Lung (tissue), 12 donors: ENCODE results near the gene CLDN8. TPM values are rescaled to one million over a fixed set of nuclear protein-coding genes. Genes with fewer than 3 reads are reported as not detected.

Experiments used
- ATAC-seq: fragments of 200-7000 bp; cut with Tn5 transposase; one replicate; pipeline ENCODE4 v1.9.1; 2020; ENCODE audit warnings: moderate number of reproducible peaks; ENCODE audit not compliant: insufficient read depth, low FRiP score
- DNase-seq, 3 donors: peaks; one replicate each; pipeline ENCODE4 v3.0.0-alpha.2; 2013 to 2017
- H3K27ac ChIP-seq, 2 donors: one replicate each; pipeline ENCODE4 v1.5.1; 2013; ENCODE audit warnings: mild to moderate bottlenecking in 2 of 2, moderate library complexity in 2 of 2, control low read depth in 1 of 2, inconsistent platforms in 1 of 2, low read depth in 1 of 2, low read length in 1 of 2
- H3K27me3 ChIP-seq, 3 donors: one replicate each; pipeline ENCODE4 v1.5.1; 2013; ENCODE audit warnings: low read length in 2 of 3; ENCODE audit not compliant: control insufficient read depth in 3 of 3, insufficient read depth in 3 of 3
- H3K36me3 ChIP-seq, 4 donors: one replicate each; pipeline ENCODE4 v1.5.1; 2013; ENCODE audit warnings: low read length in 4 of 4, mild to moderate bottlenecking in 1 of 4, moderate library complexity in 1 of 4; ENCODE audit not compliant: control insufficient read depth in 4 of 4, insufficient read depth in 4 of 4
- H3K4me1 ChIP-seq, 5 donors: one replicate each; pipeline ENCODE4 v1.5.1; 2013; ENCODE audit warnings: low read length in 5 of 5, mild to moderate bottlenecking in 2 of 5, moderate library complexity in 1 of 5; ENCODE audit not compliant: control insufficient read depth in 5 of 5, insufficient read depth in 5 of 5
- H3K4me3 ChIP-seq: one replicate; pipeline ENCODE4 v1.5.1; 2013; ENCODE audit warnings: mild to moderate bottlenecking, control low read depth, moderate library complexity
- H3K9ac ChIP-seq, 2 donors: one replicate each; pipeline ENCODE4 v1.5.1; 2013; ENCODE audit warnings: low read length in 2 of 2, control low read depth in 1 of 2; ENCODE audit not compliant: insufficient read depth in 1 of 2
- H3K9me3 ChIP-seq, 4 donors: one replicate each; pipeline ENCODE4 v1.5.1; 2013; ENCODE audit warnings: low read length in 3 of 4, mild to moderate bottlenecking in 1 of 4, moderate library complexity in 1 of 4; ENCODE audit not compliant: control insufficient read depth in 4 of 4, insufficient read depth in 3 of 4
- WGBS, 2 donors: extraction: QIAGEN DNeasy Blood & Tissue Kit; methylation state at CpG; one replicate each; pipeline ENCODE4 v1.1.7; 2013; 5-methylcytosine and 5-hydroxymethylcytosine counted together
- polyA plus RNA-seq, 2 donors: library from polyadenylated mRNA; stranded (reverse); fragments of 200-250 nt; gene quantifications; one replicate each; pipeline ENCODE4 v1.2.1, GENCODE V29; 2013
- total RNA-seq, 2 donors: library from RNA; depleted of rRNA in 1 of 2; stranded (reverse); fragments of >200 nt in 1 of 2; gene quantifications; one replicate each; pipeline ENCODE4 v1.2.1, GENCODE V29; 2014 to 2021
- TF ChIP-seq, protein P1 (sequence below): IDR thresholded peaks from 2 replicates; pipeline ENCODE4 v1.5.1; 2012; ENCODE audit warnings: mild to moderate bottlenecking; ENCODE audit errors: control extremely low read depth, extremely low read depth
- donor health status: control.
- donor health status: control.
- donor health status: Bipolar disorder and iron deficiency.
- donor health status: healthy.
- donor health status: DM: yes; HTN: yes; CAD: no.

Gene CLDN8
- total and polyA plus RNA-seq, 4 donors, result 1.1 to 3.1 (median 1.8) TPM

DNA sequence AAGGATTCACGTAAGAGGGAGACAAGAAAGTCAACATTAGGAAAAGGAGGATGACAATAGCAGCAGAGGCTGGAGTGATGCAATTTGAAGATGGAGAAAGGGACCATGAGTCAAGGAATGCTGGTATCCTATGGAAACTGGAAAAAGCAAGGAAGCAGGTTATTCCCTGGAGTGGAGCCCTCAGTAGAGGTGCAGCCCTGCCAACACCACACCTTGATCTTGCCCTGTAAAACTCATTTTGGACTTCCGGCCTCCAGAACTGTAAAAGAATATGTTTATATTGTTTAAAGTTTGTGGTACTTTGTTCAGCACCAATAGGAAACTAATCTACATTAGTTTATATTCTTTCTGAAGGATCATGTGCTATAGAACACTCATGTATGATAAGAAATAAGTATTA lies 29.7 kb downstream of the CLDN8 start:
- H3K27ac ChIP-seq, result no peak overlapping the region
- H3K4me3 ChIP-seq, result no peak overlapping the region
- 92 to 98% methylated on average over 2 of the region's 2 CpGs for WGBS, 2 donors
- ATAC-seq (no peak), DNase-seq (no peak)
- no peaks in the 10 kb centered on the region for H3K27me3 ChIP-seq
- H3K9ac ChIP-seq, result no peak overlapping the region
- H3K9me3 ChIP-seq, result no peaks in the 10 kb centered on the region
- no peaks in the 10 kb centered on the region for H3K4me1 ChIP-seq
- TF ChIP-seq, protein P1, sequence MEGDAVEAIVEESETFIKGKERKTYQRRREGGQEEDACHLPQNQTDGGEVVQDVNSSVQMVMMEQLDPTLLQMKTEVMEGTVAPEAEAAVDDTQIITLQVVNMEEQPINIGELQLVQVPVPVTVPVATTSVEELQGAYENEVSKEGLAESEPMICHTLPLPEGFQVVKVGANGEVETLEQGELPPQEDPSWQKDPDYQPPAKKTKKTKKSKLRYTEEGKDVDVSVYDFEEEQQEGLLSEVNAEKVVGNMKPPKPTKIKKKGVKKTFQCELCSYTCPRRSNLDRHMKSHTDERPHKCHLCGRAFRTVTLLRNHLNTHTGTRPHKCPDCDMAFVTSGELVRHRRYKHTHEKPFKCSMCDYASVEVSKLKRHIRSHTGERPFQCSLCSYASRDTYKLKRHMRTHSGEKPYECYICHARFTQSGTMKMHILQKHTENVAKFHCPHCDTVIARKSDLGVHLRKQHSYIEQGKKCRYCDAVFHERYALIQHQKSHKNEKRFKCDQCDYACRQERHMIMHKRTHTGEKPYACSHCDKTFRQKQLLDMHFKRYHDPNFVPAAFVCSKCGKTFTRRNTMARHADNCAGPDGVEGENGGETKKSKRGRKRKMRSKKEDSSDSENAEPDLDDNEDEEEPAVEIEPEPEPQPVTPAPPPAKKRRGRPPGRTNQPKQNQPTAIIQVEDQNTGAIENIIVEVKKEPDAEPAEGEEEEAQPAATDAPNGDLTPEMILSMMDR, result no peak
- H3K36me3 ChIP-seq, result no peaks in the 10 kb centered on the region

DNA sequence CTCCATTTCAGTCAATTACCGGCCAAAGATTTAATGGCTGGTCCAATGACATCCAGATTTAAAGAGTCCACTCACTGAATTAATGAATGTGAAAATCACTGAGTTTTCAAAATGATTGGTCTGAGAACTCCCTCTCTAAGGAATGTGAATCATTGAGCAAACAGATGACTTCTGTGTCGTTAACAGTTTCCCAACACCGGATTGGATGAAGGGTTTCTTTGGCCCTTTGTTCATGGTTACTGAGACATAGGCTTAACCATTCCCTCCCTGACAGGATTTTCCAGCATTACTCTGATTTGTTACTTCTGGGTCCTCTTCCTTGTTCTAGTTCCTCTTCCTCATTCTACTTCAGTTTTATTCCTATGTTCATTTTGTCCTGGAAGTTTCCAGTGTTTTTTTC lies 47.8 kb downstream of the CLDN8 start:
- H3K36me3 ChIP-seq, result no peaks in the 10 kb centered on the region
- TF ChIP-seq, protein P1, result no peak
- no peak overlapping the region for H3K27ac ChIP-seq
- H3K4me3 ChIP-seq, result no peak overlapping the region
- H3K4me1 ChIP-seq, result no peaks in the 10 kb centered on the region
- DNase-seq (no peak), ATAC-seq (no peak)
- WGBS, 2 donors, result 62 to 76% methylated on average over 3 of the region's 3 CpGs
- H3K9ac ChIP-seq, result no peak overlapping the region
- H3K27me3 ChIP-seq, result no peaks in the 10 kb centered on the region
- peaks cover 0 to 2% (median 0%) of the 10 kb centered on the region in 4 donors for H3K9me3 ChIP-seq

DNA sequence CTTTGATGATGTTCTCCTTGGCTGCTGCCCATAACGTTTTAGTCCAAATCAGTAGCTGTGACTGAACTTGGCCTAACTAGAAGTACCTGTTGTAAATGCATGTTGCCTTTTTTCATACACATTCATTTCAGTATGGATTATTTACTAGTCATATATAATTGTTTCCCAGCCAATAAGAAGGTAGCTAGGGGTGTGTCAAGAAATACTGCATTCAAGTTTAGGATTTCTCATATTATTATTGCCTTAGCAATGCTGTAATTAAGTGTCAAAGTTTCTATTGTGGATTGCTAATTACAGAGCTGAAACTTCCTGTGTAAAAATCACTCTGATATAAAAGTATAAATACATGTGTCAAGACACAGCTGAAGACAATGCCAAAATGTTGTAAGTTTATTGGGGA lies 49.2 kb downstream of the CLDN8 start, which contains the start of gene CLDN17:
Gene CLDN17 (minus strand): TSS at position 101 of the 400 bp plus-strand sequence. CDS start 188 bp downstream, outside the sequence.
- no peak for DNase-seq
- no peak within 1 kb of the TSS for H3K27ac ChIP-seq
- no peaks in the 10 kb centered on the region for H3K27me3 ChIP-seq
- H3K9ac ChIP-seq, result no peak within 1 kb of the TSS
- peaks cover 0 to 6% (median 0%) of the 10 kb centered on the region in 4 donors for H3K9me3 ChIP-seq
- no peak for ATAC-seq
- no peak within 1 kb of the TSS for H3K4me3 ChIP-seq
- TF ChIP-seq, protein P1, result no peak
- H3K4me1 ChIP-seq, result no peaks in the 10 kb centered on the region
- no peaks in the 10 kb centered on the region for H3K36me3 ChIP-seq
- WGBS, 2 donors, result 83 to 85% methylated on average over 1 of the region's 1 CpG

DNA sequence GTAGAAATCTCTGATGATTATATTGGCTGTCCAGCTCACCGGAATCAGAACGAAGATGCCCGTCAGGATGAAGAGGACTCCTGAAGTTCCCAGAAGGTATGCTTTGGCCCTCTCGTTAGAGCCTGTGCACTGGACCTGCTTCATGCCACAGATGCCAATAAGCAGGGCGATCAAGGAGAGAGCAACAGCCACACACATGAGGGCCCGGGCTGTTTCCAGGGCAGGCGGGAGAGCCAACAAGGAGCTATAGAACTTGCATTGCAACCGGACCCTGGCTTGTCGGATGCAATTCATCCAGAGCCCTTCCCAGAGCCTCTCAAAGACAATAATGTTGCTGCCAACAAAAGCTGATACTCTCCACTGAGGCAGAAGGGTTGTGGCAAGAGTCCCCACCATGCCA lies 49.7 kb downstream of the CLDN8 start:
- DNase-seq (no peak), ATAC-seq (no peak)
- no peak overlapping the region for H3K4me3 ChIP-seq
- H3K9me3 ChIP-seq, result peaks cover 0 to 6% (median 0%) of the 10 kb centered on the region in 4 donors
- no peaks in the 10 kb centered on the region for H3K36me3 ChIP-seq
- no peak overlapping the region for H3K9ac ChIP-seq
- no peaks in the 10 kb centered on the region for H3K27me3 ChIP-seq
- TF ChIP-seq, protein P1, result no peak
- H3K27ac ChIP-seq, result no peak overlapping the region
- H3K4me1 ChIP-seq, result no peaks in the 10 kb centered on the region
- WGBS, 2 donors, result 92 to 98% methylated on average over 9 of the region's 9 CpGs
